ENCODE data around the gene DCST1. TPM values are rescaled to one million over a fixed set of nuclear protein-coding genes. Genes with fewer than 3 reads are reported as not detected.

The DCST1 gene
- total RNA-seq, 1 experiment from 2014 or later: not detected

DNA sequence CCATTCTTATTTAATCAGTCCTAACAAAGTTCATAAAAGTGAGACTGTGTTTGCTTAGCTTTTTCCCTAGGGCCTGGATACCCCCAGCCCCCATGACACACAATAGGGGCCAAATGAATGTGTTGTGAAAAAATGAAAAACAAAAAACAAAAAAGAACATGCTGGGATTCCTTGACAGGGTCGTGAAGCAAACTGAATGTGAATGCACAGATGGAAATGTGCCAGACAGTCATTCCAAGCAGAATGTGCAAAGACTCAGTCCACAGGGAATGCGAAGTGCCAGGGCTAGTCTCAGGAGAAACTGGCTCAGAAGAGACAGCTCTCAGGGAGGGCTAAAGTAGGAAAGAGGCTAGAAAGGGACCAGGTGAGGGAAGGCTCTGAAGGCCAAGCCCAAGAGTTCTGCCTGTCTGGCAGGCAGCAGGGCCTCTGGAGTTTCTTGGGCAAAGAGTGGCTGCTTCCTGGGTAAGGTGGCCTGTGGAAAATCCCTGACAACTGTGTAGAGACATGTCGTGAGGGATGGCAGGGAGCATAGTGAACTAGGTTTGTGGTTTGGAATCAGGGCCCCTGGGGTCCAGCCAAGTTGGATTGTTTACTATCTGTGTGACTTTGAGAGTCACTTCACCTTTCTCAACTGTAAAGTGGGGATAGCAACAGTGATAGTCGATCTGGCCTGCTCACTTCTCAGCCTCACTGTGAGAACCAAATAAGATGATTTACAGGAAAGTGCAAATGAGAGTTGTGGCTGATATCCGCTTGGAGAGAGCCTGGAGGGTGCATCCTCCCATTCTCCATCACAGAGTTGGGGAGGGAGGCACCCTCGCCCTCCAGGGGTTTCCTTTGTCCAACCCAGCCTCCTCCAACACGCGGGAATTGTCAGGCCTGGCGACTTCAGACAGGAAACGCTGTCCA, 16.3 kb downstream of the DCST1 start:
- Histone ChIP-seq H3F3A (ENCODE audit: low read length, unreplicated experiment) (peaks cover 8% of the 10 kb centered on the region), H3K27ac (ENCODE audit: low read length) (peak overlapping the region; percentile 67), H2AFZ (ENCODE audit: low read length) (peak overlapping the region; percentile 90), H3K36me3 (ENCODE audit: low read depth, low read length) (peaks cover 16% of the 10 kb centered on the region; the same call in 1 of the 2 replicates), H3K9me3 (ENCODE audit: low read length) (no peaks in the 10 kb centered on the region), H3K27me3 (ENCODE audit: low read length) (no peaks in the 10 kb centered on the region), H3K9ac (ENCODE audit: low read length) (peak overlapping the region; percentile 87), H3K9me2 (replicated peaks; ENCODE audit: low read length) (no peaks in the 10 kb centered on the region), H3K4me3 (ENCODE audit: low read length) (peak overlapping the region; percentile 95), H3K4me1 (ENCODE audit: insufficient read depth, low read length) (peaks cover 44% of the 10 kb centered on the region), H3K4me2 (ENCODE audit: low read length) (peak overlapping the region; percentile 100), H4K20me1 (ENCODE audit: low read length) (peaks cover 3% of the 10 kb centered on the region; the same call in 1 of the 2 replicates), H3K79me2 (ENCODE audit: low read length) (peaks cover 35% of the 10 kb centered on the region)
- no peak for ATAC-seq
- CTCF ChIA-PET: interaction anchor here (0.5 to 3.4 kb wide), 3 partner anchors 32 to 232 kb away, joined by 4 to 41 read pairs (median 5); no protein-coding TSS in a partner anchor
- POLR2A ChIA-PET (ENCODE audit: unreplicated experiment): interaction anchor here (1.1 kb wide), 1 partner anchor 35 kb away, joined by 14 read pairs; no protein-coding TSS in a partner anchor
- peak; percentile 57 for DNase-seq
- TF ChIP-seq EZH2phosphoT487 (IDR thresholded peaks at IDR 0.05; ENCODE audit: borderline replicate concordance, low read length) (no peak), EZH2 (IDR thresholded peaks at IDR 0.05; ENCODE audit: low read length, unreplicated experiment) (no peak)
- TF ChIP-seq, protein P1, sequence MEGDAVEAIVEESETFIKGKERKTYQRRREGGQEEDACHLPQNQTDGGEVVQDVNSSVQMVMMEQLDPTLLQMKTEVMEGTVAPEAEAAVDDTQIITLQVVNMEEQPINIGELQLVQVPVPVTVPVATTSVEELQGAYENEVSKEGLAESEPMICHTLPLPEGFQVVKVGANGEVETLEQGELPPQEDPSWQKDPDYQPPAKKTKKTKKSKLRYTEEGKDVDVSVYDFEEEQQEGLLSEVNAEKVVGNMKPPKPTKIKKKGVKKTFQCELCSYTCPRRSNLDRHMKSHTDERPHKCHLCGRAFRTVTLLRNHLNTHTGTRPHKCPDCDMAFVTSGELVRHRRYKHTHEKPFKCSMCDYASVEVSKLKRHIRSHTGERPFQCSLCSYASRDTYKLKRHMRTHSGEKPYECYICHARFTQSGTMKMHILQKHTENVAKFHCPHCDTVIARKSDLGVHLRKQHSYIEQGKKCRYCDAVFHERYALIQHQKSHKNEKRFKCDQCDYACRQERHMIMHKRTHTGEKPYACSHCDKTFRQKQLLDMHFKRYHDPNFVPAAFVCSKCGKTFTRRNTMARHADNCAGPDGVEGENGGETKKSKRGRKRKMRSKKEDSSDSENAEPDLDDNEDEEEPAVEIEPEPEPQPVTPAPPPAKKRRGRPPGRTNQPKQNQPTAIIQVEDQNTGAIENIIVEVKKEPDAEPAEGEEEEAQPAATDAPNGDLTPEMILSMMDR (conservative IDR thresholded peaks at IDR 0.05; ENCODE audit: low read depth, low read length): no peak
- BruUV-seq (replicated peaks): TSS peak; percentile 36
- intact Hi-C loops (cut with micrococcal nuclease): loop anchor here (2.0 to 5.0 kb wide), 2 partner anchors 33 to 47 kb away; partner anchors contain the start of gene ZBTB7B

DNA sequence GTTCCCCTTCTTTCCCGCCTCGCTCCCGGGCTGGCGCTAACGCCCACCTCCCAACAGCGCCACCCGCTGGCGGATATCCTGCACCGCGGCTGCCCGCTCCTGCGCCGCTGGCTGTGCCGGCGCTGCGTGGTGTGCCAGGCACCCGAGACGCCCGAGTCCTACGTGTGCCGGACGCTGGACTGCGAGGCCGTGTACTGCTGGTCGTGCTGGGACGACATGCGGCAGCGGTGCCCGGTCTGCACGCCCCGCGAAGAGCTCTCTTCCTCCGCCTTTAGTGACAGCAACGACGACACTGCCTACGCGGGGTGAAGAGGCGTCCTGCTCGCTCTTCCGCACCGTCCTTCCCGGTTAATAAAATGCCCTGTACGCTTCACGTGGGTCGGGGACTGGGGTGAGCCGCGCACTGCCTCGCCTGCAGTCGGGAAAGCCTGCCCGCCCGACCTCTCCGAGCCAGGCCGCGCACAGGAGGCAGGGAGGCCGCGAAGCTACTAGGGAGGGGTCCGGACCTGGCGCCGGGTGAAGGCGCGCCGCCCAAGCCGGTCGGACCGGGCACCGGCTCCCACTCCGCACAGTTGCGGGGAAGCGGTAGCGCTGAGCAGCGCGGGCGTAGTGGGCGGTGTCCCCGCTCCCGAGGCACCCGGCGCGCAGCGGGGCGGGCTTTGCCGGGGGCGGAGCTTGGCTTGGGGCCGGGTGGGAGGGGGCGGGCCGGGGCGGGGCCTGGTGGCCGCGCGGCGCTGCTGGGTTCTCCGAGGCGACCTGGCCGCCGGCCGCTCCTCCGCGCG, 17.1 kb downstream of the DCST1 start, which contains the start of gene ADAM15:
Gene ADAM15 (plus strand): TSS at position 757 of the 782 bp plus-strand sequence. CDS start 71 bp downstream, outside the sequence.
- intact Hi-C loops (cut with micrococcal nuclease): loop anchor here (2.0 to 5.0 kb wide), 2 partner anchors 33 to 48 kb away; partner anchors contain the start of gene ZBTB7B
- Histone ChIP-seq H4K20me1 (ENCODE audit: low read length) (peaks cover 3% of the 10 kb centered on the region; the same call in 1 of the 2 replicates), H3K36me3 (ENCODE audit: low read depth, low read length) (peaks cover 19% of the 10 kb centered on the region; the same call in 1 of the 2 replicates), H2AFZ (ENCODE audit: low read length) (peak within 1 kb of the TSS; percentile 90), H3K27me3 (ENCODE audit: low read length) (no peaks in the 10 kb centered on the region), H3K4me1 (ENCODE audit: insufficient read depth, low read length) (peaks cover 36% of the 10 kb centered on the region), H3F3A (ENCODE audit: low read length, unreplicated experiment) (peaks cover 8% of the 10 kb centered on the region), H3K4me2 (ENCODE audit: low read length) (peak within 1 kb of the TSS; percentile 100), H3K9me2 (replicated peaks; ENCODE audit: low read length) (no peaks in the 10 kb centered on the region), H3K9me3 (ENCODE audit: low read length) (no peaks in the 10 kb centered on the region), H3K4me3 (ENCODE audit: low read length) (peak within 1 kb of the TSS; percentile 95), H3K27ac (ENCODE audit: low read length) (peak within 1 kb of the TSS; percentile 67), H3K9ac (ENCODE audit: low read length) (peak within 1 kb of the TSS; percentile 87), H3K79me2 (ENCODE audit: low read length) (peaks cover 35% of the 10 kb centered on the region)
- ChIA-PET POLR2A (ENCODE audit: unreplicated experiment) (interaction anchor here (0.5 to 1.1 kb wide), 4 partner anchors 23 to 77 kb away, joined by 3 to 14 read pairs (median 9); no protein-coding TSS in a partner anchor), CTCF (interaction anchor here (0.6 to 3.4 kb wide), 13 partner anchors 12 to 1084 kb away, joined by 3 to 41 read pairs (median 4); partner anchors contain the start of gene KRTCAP2)
- DNase-seq (peak; percentile 93), ATAC-seq (peak; percentile 56)
- BruUV-seq (replicated peaks): no TSS peak
- TF ChIP-seq, protein P1 (conservative IDR thresholded peaks at IDR 0.05; ENCODE audit: low read depth, low read length): peak; percentile 97
- TF ChIP-seq EZH2phosphoT487 (IDR thresholded peaks at IDR 0.05; ENCODE audit: borderline replicate concordance, low read length): no peak; the same call in 1 of the 2 replicates
